Smooth muscle cell (in vitro differentiated cells): ENCODE data around the gene MTHFSD. TPM values are rescaled to one million over a fixed set of nuclear protein-coding genes. Genes with fewer than 3 reads are reported as not detected.

ENCODE experiments used
- DNase-seq: peaks from one replicate; lab custom pipeline; 2025; ENCODE audit not compliant: unreplicated experiment; lab: John Stamatoyannopoulos, UW
- H2AFZ ChIP-seq: fragments of 200-600 bp; sonication (generic); 2 replicates; pipeline ENCODE4 v1.6.0; 2016; ENCODE audit warnings: antibody characterized with exemption, low read depth, mild to moderate bottlenecking
- H3F3A ChIP-seq: fragments of 200-600 bp; sonication (generic); 2 replicates; pipeline ENCODE4 v1.6.0; 2017; ENCODE audit warnings: antibody characterized with exemption, low read depth
- H3K27ac ChIP-seq: fragments of 200-600 bp; sonication (generic); 2 replicates; pipeline ENCODE4 v1.5.1; 2016; ENCODE audit warnings: low read depth, mild to moderate bottlenecking
- H3K27me3 ChIP-seq: fragments of 200-600 bp; sonication (generic); 2 replicates; pipeline ENCODE4 v1.6.1; 2016; ENCODE audit warnings: low read depth, mild to moderate bottlenecking
- H3K36me3 ChIP-seq: fragments of 200-600 bp; sonication (generic); 2 replicates; pipeline ENCODE4 v1.5.1; 2016; ENCODE audit warnings: low read depth
- H3K4me1 ChIP-seq: fragments of 200-600 bp; sonication (generic); 2 replicates; pipeline ENCODE4 v1.5.1; 2016; ENCODE audit warnings: low read depth
- H3K4me2 ChIP-seq: fragments of 200-600 bp; sonication (generic); 2 replicates; pipeline ENCODE4 v1.6.0; 2016; ENCODE audit warnings: mild to moderate bottlenecking
- H3K4me3 ChIP-seq: fragments of 200-600 bp; sonication (generic); 2 replicates; pipeline ENCODE4 v1.5.1; 2016; ENCODE audit warnings: mild to moderate bottlenecking
- H3K79me2 ChIP-seq: fragments of 200-600 bp; sonication (generic); 2 replicates; pipeline ENCODE4 v1.6.0; 2016; ENCODE audit warnings: low read depth, mild to moderate bottlenecking
- H3K9ac ChIP-seq: fragments of 200-600 bp; sonication (generic); 2 replicates; pipeline ENCODE4 v1.6.0; 2016; ENCODE audit warnings: low read depth
- H3K9me3 ChIP-seq: fragments of 200-600 bp; sonication (generic); replicated peaks from 2 replicates; pipeline ENCODE4 v1.5.1; 2016; ENCODE audit warnings: low read depth
- H4K20me1 ChIP-seq: fragments of 200-600 bp; sonication (generic); 2 replicates; pipeline ENCODE4 v1.6.0; 2016; ENCODE audit warnings: low read depth
- WGBS: methylation state at CpG from one replicate; pipeline ENCODE4 v1.1.7; 2016; ENCODE audit warnings: low lambda C conversion rate; 5-methylcytosine and 5-hydroxymethylcytosine counted together
- polyA plus RNA-seq: library from polyadenylated mRNA; unstranded; fragments of >200 nt; fragmentation: Nextera tagmentation; extraction: Ambion mirVana; gene quantifications from 2 replicates; pipeline ENCODE4 v1.2.1, GENCODE V29; 2016
- total RNA-seq: library from RNA; depleted of rRNA; stranded (reverse); fragments of >200 nt; gene quantifications from 2 replicates; pipeline ENCODE4 v1.2.3, GENCODE V29; 2014
- TF ChIP-seq, protein P1 (sequence below): fragments of 200-600 bp; sonication (generic); IDR thresholded peaks from 2 replicates; pipeline ENCODE4 v1.5.1; 2017; ENCODE audit warnings: borderline replicate concordance, mild to moderate bottlenecking, antibody characterized with exemption; ENCODE audit not compliant: insufficient read depth, poor library complexity, severe bottlenecking

The MTHFSD gene
- total and polyA plus RNA-seq, 2 experiments from 2014 or later, result 13.3 to 23.0 TPM

DNA sequence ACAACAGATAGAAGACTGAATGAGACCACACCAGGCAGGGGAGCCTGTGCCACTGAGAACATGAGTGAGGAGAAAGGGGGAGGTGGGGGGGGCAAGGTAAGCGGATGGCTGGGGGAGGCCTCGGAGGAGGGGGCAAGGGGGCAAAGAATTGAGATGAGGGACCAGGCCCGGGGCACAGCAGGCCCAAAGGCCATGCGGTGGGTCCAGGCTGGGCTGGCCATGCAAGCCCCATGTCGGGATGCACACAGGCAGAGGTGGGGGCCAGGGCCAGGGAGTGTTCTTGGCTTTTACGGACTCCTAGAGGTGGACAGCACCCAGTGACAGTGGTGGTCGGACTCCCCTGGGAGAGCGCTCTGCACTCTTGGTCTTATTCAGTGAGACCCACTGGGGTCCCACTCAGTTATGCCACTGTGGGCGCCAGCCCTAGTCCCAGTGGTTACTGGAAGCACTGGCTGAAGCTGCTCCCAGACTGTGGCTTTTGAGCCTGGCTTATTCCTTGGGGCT, 4.8 kb upstream of the MTHFSD start:
- no peak for DNase-seq
- Histone ChIP-seq H3K4me3 (no peak overlapping the region), H3F3A (no peaks in the 10 kb centered on the region), H2AFZ (no peak overlapping the region), H3K27me3 (peaks cover 9% of the 10 kb centered on the region), H3K9ac (no peak overlapping the region), H3K4me2 (no peak overlapping the region), H3K27ac (no peak overlapping the region), H3K79me2 (no peaks in the 10 kb centered on the region), H3K36me3 (no peaks in the 10 kb centered on the region), H3K9me3 (no peaks in the 10 kb centered on the region), H3K4me1 (peaks cover 14% of the 10 kb centered on the region), H4K20me1 (no peaks in the 10 kb centered on the region)
- WGBS, result 93% methylated on average over 9 of the region's 9 CpGs
- TF ChIP-seq, protein P1, sequence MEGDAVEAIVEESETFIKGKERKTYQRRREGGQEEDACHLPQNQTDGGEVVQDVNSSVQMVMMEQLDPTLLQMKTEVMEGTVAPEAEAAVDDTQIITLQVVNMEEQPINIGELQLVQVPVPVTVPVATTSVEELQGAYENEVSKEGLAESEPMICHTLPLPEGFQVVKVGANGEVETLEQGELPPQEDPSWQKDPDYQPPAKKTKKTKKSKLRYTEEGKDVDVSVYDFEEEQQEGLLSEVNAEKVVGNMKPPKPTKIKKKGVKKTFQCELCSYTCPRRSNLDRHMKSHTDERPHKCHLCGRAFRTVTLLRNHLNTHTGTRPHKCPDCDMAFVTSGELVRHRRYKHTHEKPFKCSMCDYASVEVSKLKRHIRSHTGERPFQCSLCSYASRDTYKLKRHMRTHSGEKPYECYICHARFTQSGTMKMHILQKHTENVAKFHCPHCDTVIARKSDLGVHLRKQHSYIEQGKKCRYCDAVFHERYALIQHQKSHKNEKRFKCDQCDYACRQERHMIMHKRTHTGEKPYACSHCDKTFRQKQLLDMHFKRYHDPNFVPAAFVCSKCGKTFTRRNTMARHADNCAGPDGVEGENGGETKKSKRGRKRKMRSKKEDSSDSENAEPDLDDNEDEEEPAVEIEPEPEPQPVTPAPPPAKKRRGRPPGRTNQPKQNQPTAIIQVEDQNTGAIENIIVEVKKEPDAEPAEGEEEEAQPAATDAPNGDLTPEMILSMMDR, result no peak

DNA sequence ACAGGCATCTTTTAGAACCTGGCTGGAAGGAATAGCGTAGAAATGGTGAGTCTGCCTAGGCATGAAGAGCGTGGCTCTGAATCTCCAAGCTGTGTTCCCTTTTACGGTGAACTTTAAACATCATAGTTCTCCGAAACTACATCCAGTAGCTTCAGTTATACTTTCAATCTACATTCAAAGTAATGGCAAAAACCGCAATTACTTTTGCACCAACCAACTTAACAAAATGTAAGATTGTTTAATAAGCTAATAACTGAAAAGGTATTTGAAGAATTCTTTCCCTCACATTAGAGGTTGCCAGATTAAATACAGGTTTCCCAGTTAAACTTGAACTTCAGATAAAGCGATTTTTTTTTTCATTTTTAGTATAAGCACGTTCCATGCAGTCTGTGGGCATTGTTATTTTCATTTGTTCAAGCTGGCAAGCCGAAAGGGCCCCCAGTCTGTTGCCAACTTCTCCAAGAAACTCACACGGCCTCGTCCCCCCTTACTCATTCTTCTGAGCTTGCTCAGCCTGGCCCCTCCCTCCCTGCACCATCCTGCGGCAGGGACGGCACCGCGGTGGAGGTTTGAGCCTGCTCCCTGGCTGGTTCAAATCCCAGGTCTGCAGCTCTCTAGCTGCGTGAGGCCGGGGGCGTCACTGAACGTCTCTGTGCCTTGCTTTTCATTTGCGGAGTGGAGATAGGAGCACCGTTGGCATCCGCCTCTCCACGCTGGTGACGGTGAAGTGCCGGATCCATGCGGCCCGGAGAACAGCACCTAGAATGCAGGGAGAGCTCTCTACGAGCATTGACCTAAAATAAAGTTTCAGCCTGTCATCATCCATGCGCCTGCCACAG, 3.5 kb upstream of the MTHFSD start:
- Histone ChIP-seq H4K20me1 (no peaks in the 10 kb centered on the region), H3K79me2 (peaks cover 10% of the 10 kb centered on the region), H3K4me3 (no peak overlapping the region), H3K27me3 (no peaks in the 10 kb centered on the region), H3F3A (no peaks in the 10 kb centered on the region), H3K9me3 (no peaks in the 10 kb centered on the region), H3K9ac (no peak overlapping the region), H3K4me2 (no peak overlapping the region), H3K27ac (no peak overlapping the region), H2AFZ (no peak overlapping the region), H3K36me3 (no peaks in the 10 kb centered on the region), H3K4me1 (peaks cover 11% of the 10 kb centered on the region)
- no peak for DNase-seq
- TF ChIP-seq, protein P1, result no peak
- 85% methylated on average over 28 of the region's 28 CpGs for WGBS

DNA sequence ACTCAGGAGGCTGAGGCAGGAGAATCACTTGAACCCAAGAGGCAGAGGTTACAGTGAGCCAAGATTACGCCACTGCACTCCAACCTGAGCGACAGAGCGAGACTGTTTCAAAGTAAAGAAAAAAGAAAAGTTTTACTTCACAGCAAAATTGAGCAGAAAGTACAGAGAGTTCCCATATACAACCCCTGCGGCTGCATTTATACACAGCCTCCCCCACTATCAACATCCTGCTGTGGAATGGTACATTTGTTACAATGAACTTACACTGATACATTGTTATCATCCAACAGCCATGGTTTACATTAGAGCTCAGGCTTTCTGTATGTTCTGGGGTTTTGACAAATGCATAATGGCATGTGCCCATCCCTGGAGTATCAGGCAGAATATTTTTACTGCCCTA, 2.6 kb upstream of the MTHFSD start:
- Histone ChIP-seq H3K9ac (no peak overlapping the region), H3K27ac (no peak overlapping the region), H4K20me1 (no peaks in the 10 kb centered on the region), H3K4me3 (no peak overlapping the region), H3K36me3 (no peaks in the 10 kb centered on the region), H3K4me1 (peaks cover 11% of the 10 kb centered on the region), H3F3A (no peaks in the 10 kb centered on the region), H3K9me3 (no peaks in the 10 kb centered on the region), H2AFZ (no peak overlapping the region), H3K4me2 (no peak overlapping the region), H3K27me3 (no peaks in the 10 kb centered on the region), H3K79me2 (peaks cover 10% of the 10 kb centered on the region)
- WGBS, result 90% methylated on average over 4 of the region's 4 CpGs
- no peak for DNase-seq
- TF ChIP-seq, protein P1, result no peak
